ENCODE measurements around the gene TSPO. TPM values are rescaled to one million over a fixed set of nuclear protein-coding genes. Genes with fewer than 3 reads are reported as not detected.

Gene TSPO
- total and polyA plus RNA-seq, 2 of the 8 experiments (the other 6 are each of a cell fraction or from before 2014, with no cell fraction given), result 19.9 to 51.5 TPM

- no peak for TF ChIP-seq TBP (IDR thresholded peaks at IDR 0.05; ENCODE audit: low read depth, low read length)
- TF ChIP-seq NRF1 (IDR thresholded peaks at IDR 0.05; ENCODE audit: low read depth, low read length), result no peak
- TF ChIP-seq TEAD4 (IDR thresholded peaks at IDR 0.05; ENCODE audit: low read depth, low read length), result no peak
- no peak for TF ChIP-seq EZH2 (IDR thresholded peaks at IDR 0.05; ENCODE audit: low read depth, low read length, severe bottlenecking)
- TF ChIP-seq YY1 (IDR thresholded peaks at IDR 0.05; ENCODE audit: low read depth, low read length), result no peak
- no peak for TF ChIP-seq RAD21 (IDR thresholded peaks at IDR 0.05 in 1 of 2, conservative IDR thresholded peaks at IDR 0.05 in 1 of 2; ENCODE audit: low read depth in 2 of 2, low read length in 2 of 2)
- no peak for TF ChIP-seq MAX (IDR thresholded peaks at IDR 0.05)
- TF ChIP-seq KDM5A (IDR thresholded peaks at IDR 0.05; ENCODE audit: low read length), result no peak
Measured at GRCh38 chr22:43167001-43167589, 15.7 kb downstream of the TSPO start (continued).

Measured in H1 (cell line).